Testis (tissue), 3 donors: ENCODE data around the gene TTLL12. TPM values are rescaled to one million over a fixed set of nuclear protein-coding genes. Genes with fewer than 3 reads are reported as not detected.

Experiments
- DNase-seq: peaks from one replicate; pipeline ENCODE4 v3.0.0-alpha.2; 2019
- H3K27ac ChIP-seq, 2 donors: fragments of 200-600 bp; sonication (generic); one replicate each; pipeline ENCODE4 v1.5.1; 2019
- H3K27me3 ChIP-seq: fragments of 200-600 bp; sonication (generic); one replicate; pipeline ENCODE4 v1.5.1; 2019
- H3K36me3 ChIP-seq: fragments of 200-600 bp; sonication (generic); one replicate; pipeline ENCODE4 v1.5.1; 2017; ENCODE audit warnings: low read depth; ENCODE audit errors: missing control alignments
- H3K4me1 ChIP-seq: fragments of 200-600 bp; sonication (generic); one replicate; pipeline ENCODE4 v1.5.1; 2019
- H3K4me3 ChIP-seq, 2 donors: fragments of 200-600 bp; sonication (generic); one replicate each; pipeline ENCODE4 v1.5.1; 2017 to 2019
- H3K9me3 ChIP-seq: fragments of 200-600 bp; sonication (generic); one replicate; pipeline ENCODE4 v1.5.1; 2017
- POLR2A ChIP-seq: fragments of 450-650 bp; IDR thresholded peaks from one replicate; pipeline ENCODE4 v1.6.1; 2017; ENCODE audit warnings: antibody characterized with exemption, mild to moderate bottlenecking, moderate library complexity
- WGBS, 2 donors: methylation state at CpG; one replicate each; pipeline ENCODE4 v1.1.5; 2018; 5-methylcytosine and 5-hydroxymethylcytosine counted together
- intact Hi-C: fragments of 100-400 bp; cut with DNase I; formaldehyde crosslinking; loops from one replicate; pipeline ENCODE4 v1.15.1; 2023; ENCODE audit warnings: low total_unique reads
- polyA plus RNA-seq: library from polyadenylated mRNA; stranded (reverse); fragments of 350-450 nt; fragmentation: Illumina TruSeq; extraction: RNeasy Lipid Tissue Mini Kit (QIAGEN cat#74804); gene quantifications from one replicate; pipeline ENCODE4 v1.2.3, GENCODE V29; 2014; ENCODE audit warnings: low read depth, low replicate concordance; ENCODE audit not compliant: insufficient read depth
- total RNA-seq, 2 donors: library from RNA; depleted of rRNA; stranded (reverse); fragments of >200 nt; gene quantifications; one replicate each; pipeline ENCODE4 v1.2.3, GENCODE V29; 2016
- TF ChIP-seq, protein P1 (sequence below), 3 experiments: fragments of 450-650 bp in 2 of 3; fragments of 200-600 bp in 1 of 3; sonication (generic) in 1 of 3; IDR thresholded peaks; one replicate each; pipeline ENCODE4 v1.5.1; 2016 to 2019; ENCODE audit warnings: antibody characterized with exemption in 3 of 3, mild to moderate bottlenecking in 2 of 3, moderate library complexity in 1 of 3

The TTLL12 gene
- total and polyA plus RNA-seq, 3 donors from 2014 or later: 62.0 to 175 (median 111) TPM

DNA sequence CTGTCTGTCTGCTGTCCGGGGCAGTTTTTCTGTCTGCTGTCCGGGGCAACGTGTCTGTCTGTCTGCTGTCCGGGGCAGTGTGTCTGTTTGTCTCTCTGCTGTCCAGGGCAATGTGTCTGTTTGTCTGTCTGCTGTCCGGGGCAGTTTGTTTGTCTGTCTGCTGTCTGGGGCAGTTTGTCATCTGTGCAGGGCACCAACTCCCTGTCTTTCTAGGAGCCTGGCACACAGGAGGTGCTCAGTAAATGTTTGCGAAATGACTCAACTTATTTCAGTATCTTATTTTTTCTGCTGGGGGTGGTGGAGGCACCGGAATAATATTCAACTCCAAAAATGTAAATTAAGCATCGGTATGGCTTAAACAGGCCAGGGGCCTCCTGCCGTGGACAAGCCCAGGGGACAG is 12.0 kb upstream of the TTLL12 start:
- DNase-seq: no peak
- TF ChIP-seq POLR2A: no peak
- TF ChIP-seq, protein P1, sequence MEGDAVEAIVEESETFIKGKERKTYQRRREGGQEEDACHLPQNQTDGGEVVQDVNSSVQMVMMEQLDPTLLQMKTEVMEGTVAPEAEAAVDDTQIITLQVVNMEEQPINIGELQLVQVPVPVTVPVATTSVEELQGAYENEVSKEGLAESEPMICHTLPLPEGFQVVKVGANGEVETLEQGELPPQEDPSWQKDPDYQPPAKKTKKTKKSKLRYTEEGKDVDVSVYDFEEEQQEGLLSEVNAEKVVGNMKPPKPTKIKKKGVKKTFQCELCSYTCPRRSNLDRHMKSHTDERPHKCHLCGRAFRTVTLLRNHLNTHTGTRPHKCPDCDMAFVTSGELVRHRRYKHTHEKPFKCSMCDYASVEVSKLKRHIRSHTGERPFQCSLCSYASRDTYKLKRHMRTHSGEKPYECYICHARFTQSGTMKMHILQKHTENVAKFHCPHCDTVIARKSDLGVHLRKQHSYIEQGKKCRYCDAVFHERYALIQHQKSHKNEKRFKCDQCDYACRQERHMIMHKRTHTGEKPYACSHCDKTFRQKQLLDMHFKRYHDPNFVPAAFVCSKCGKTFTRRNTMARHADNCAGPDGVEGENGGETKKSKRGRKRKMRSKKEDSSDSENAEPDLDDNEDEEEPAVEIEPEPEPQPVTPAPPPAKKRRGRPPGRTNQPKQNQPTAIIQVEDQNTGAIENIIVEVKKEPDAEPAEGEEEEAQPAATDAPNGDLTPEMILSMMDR (IDR thresholded peaks at IDR 0.05): no peak
- WGBS, 2 donors: 72 to 74% methylated on average over 9 of the region's 9 CpGs
- Histone ChIP-seq H3K27ac (no peak overlapping the region), H3K9me3 (no peaks in the 10 kb centered on the region), H3K36me3 (no peaks in the 10 kb centered on the region), H3K4me1 (peaks cover 15% of the 10 kb centered on the region), H3K27me3 (no peaks in the 10 kb centered on the region), H3K4me3 (no peak overlapping the region)
- intact Hi-C loops: no loop called here

DNA sequence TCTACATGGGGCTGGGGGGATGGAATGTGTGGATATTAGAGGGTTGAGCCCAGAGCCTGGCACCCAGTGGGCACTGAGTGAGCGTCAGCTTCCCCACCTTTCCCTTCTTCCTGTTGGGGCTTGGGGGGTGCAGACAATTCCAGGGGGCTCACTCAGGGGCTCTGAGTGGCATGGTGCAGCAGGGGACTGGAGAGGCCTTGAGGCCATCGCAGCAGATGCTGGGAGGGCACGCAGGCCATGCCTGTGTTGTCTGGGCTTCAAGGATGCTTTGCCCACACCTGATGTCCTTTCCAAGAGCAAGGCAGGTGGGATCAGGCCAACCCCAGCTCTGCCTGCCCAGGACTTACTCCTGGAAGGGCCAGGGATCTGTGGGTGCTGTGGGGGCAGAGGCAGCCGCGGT is 11.2 kb upstream of the TTLL12 start:
- no peaks in the 10 kb centered on the region for H3K27me3 ChIP-seq

DNA sequence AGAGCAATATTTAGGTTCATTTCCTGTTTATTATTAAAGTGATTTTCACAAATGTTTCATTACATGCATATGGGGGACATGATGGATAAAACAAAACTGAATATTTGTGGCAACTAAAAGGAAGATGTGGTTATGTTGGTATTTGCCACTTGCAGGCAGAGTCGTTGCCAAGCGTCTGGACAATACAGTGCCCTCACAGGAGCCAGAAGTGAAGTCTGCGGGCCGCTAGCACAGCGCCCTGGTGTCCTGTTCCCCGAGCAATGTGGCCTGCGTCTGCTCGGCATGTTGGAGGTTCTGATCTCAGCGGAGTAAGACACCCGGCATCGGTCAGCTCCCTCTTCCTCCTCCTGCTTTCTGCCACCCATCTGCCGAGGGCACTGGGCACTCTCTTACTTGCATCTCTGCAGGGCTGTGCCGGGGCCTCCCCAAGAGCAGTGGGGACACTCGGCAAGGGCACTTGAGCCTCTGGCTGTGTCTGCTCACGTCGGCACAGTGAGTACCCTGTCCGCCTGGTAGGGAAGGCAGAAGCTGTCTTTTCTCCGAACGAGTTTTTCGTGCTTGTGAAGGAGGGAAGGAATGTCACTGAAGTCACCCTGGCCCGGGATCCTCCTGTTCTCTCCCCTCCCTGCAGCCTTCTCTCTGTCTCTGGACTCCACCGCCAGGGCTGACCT is 10.5 kb upstream of the TTLL12 start:
- intact Hi-C loops: no loop called here
- WGBS, 2 donors: 72 to 75% methylated on average over 19 to 22 of the region's 22 CpGs
- Histone ChIP-seq H3K4me3 (no peak overlapping the region), H3K27me3 (no peaks in the 10 kb centered on the region), H3K4me1 (peaks cover 4% of the 10 kb centered on the region), H3K36me3 (no peaks in the 10 kb centered on the region), H3K9me3 (no peaks in the 10 kb centered on the region), H3K27ac (no peak overlapping the region)
- no peak for TF ChIP-seq POLR2A
- TF ChIP-seq, protein P1 (IDR thresholded peaks at IDR 0.05): no peak
- DNase-seq: no peak

More for the DNA sequence above, 11.2 kb upstream of the TTLL12 start:
- 82 to 93% methylated on average over 3 to 5 of the region's 5 CpGs for WGBS, 2 donors
- Histone ChIP-seq H3K4me1 (peaks cover 12% of the 10 kb centered on the region), H3K36me3 (no peaks in the 10 kb centered on the region), H3K9me3 (no peaks in the 10 kb centered on the region), H3K4me3 (no peak overlapping the region), H3K27ac (no peak overlapping the region)
- DNase-seq: no peak
- intact Hi-C loops: no loop called here
- TF ChIP-seq POLR2A: no peak
- TF ChIP-seq, protein P1 (IDR thresholded peaks at IDR 0.05): no peak

DNA sequence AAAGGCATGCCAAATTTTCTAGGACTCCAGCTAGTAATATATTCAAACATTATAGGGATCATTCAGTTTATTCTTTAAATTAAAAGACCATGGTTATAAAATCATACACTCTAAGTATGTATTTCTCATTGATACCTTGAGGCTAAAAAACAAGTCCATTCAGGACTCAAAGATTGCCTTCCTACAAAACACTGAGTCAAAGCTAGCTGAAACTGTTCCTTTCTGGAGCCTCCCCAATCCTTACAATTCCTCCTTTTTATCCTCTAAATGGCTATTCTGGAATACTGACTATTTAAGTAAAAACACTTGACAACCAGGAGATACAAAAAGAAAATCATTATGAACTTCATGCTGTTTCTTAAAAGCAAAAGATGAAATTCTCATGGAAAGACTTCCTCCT is 4.9 kb upstream of the TTLL12 start:
- no peak for DNase-seq
- no peaks in the 10 kb centered on the region for H3K27me3 ChIP-seq
- H3K4me1 ChIP-seq: no peaks in the 10 kb centered on the region
- no peaks in the 10 kb centered on the region for H3K36me3 ChIP-seq
- intact Hi-C loops: no loop called here
- no peak overlapping the region for H3K27ac ChIP-seq
- H3K9me3 ChIP-seq: no peaks in the 10 kb centered on the region
- TF ChIP-seq, protein P1 (IDR thresholded peaks at IDR 0.05): no peak
- no peak for TF ChIP-seq POLR2A
- H3K4me3 ChIP-seq: no peak overlapping the region
